ENCODE results near the gene C1QTNF9. TPM values are rescaled to one million over a fixed set of nuclear protein-coding genes. Genes with fewer than 3 reads are reported as not detected.

Gene C1QTNF9
- total and polyA plus RNA-seq, 2 donors (not counting 3 experiments of a cell fraction or from before 2014, with no cell fraction given) = not detected

DNA sequence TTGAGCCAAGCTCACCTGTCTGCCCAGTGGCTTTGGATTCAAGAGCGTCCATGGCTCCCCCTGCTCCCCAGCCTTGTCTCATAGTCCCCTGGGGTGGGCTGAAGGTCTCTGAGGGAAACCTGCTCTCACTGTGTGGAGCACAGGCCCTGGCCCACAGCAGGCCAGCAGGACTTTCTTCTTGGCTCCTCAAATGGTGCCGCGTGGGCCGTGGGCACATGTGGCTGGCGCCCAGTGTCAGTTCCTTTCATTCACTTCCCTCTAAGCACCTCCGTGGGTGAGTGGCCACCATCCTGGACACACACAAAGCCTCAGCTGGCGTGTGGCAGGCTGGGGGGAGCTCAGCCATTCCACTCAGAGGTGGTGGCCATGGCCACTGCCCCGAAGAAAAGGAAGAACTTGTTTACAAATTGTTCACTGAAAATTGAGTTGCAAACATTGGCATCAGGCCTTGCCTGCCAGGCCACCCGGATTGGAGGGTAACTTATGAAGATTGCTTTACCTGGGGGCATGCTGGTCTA, 53.1 kb downstream of the C1QTNF9 start:
- FAIRE-seq (no peak), DNase-seq (ENCODE audit: low read depth, low spot score) (no peak)
- Histone ChIP-seq H2AFZ (ENCODE audit: low read depth, low read length) (no peak overlapping the region), H3K79me2 (ENCODE audit: control insufficient read depth, insufficient read depth, low read length) (no peaks in the 10 kb centered on the region), H3K27ac (ENCODE audit: insufficient read depth, low read depth, low read length) (no peak overlapping the region), H3K36me3 (ENCODE audit: control insufficient read depth in 2 of 2, extremely low read depth in 1 of 2, insufficient read depth in 2 of 2, low read length in 2 of 2) (no peaks in the 10 kb centered on the region), H3K27me3 (ENCODE audit: control insufficient read depth in 2 of 2, insufficient read depth in 2 of 2, low read length in 2 of 2) (no peaks in the 10 kb centered on the region), H3K9me3 (replicated peaks; ENCODE audit: control insufficient read depth, insufficient read depth, low read length) (no peaks in the 10 kb centered on the region), H3K9ac (replicated peaks; ENCODE audit: extremely low read depth, insufficient read depth, low read length) (no peak overlapping the region), H3K9me1 (replicated peaks; ENCODE audit: control insufficient read depth, extremely low read depth, insufficient read depth, low read length) (no peaks in the 10 kb centered on the region), H3K4me1 (ENCODE audit: control insufficient read depth, extremely low read depth, insufficient read depth, low read length) (no peaks in the 10 kb centered on the region), H3K4me2 (ENCODE audit: insufficient read depth, low read length) (no peak overlapping the region), H4K20me1 (replicated peaks; ENCODE audit: control insufficient read depth, extremely low read depth, insufficient read depth, low read length) (no peaks in the 10 kb centered on the region), H3K4me3 (replicated peaks in 1 of 3; ENCODE audit: insufficient read depth in 1 of 3, low read depth in 1 of 3, low read length in 3 of 3) (no peak overlapping the region)
- POLR2A ChIA-PET = no interaction called here
- CTCF ChIA-PET = interaction anchor here (1.6 kb wide), 1 partner anchor 9 kb away, joined by 3 read pairs; no protein-coding TSS in a partner anchor
- TF ChIP-seq POLR2AphosphoS5 (IDR thresholded peaks at IDR 0.05; ENCODE audit: insufficient read depth, low read depth, low read length) (no peak), GATA2 (IDR thresholded peaks at IDR 0.05; ENCODE audit: insufficient read depth, insufficient read length, low read depth, low read length) (no peak), FOS (IDR thresholded peaks at IDR 0.05; ENCODE audit: borderline replicate concordance, insufficient read depth, low read length) (no peak)
- intact Hi-C loops (cut with micrococcal nuclease) = loop anchor here (10.0 kb wide), 1 partner anchor 1418 kb away; no protein-coding TSS in a partner anchor
- no TSS peak for BruUV-seq (replicated peaks)
- dilution Hi-C loops (cut with MboI; ENCODE audit: extremely low pct_ligation_motif_present, low sequenced_read_pairs) = no loop called here

GRCh38 chr13:24365191-24365590, 55.8 kb downstream of the C1QTNF9 start:
- no peak overlapping the region for H3K9ac ChIP-seq (replicated peaks; ENCODE audit: extremely low read depth, insufficient read depth, low read length)
- no peaks in the 10 kb centered on the region for H3K27me3 ChIP-seq (ENCODE audit: control insufficient read depth in 2 of 2, insufficient read depth in 2 of 2, low read length in 2 of 2)
- H2AFZ ChIP-seq (ENCODE audit: low read depth, low read length) = no peak overlapping the region
- H3K9me1 ChIP-seq (replicated peaks; ENCODE audit: control insufficient read depth, extremely low read depth, insufficient read depth, low read length) = no peaks in the 10 kb centered on the region
- H3K79me2 ChIP-seq (ENCODE audit: control insufficient read depth, insufficient read depth, low read length) = no peaks in the 10 kb centered on the region
- dilution Hi-C loops (cut with MboI; ENCODE audit: extremely low pct_ligation_motif_present, low sequenced_read_pairs) = no loop called here
- FAIRE-seq (no peak), DNase-seq (ENCODE audit: low read depth, low spot score) (no peak)
- no peak overlapping the region for H3K27ac ChIP-seq (ENCODE audit: insufficient read depth, low read depth, low read length)
- ChIA-PET POLR2A (no interaction called here), CTCF (no interaction called here)
- H3K4me1 ChIP-seq (ENCODE audit: control insufficient read depth, extremely low read depth, insufficient read depth, low read length) = no peaks in the 10 kb centered on the region
- no peak overlapping the region for H3K4me2 ChIP-seq (ENCODE audit: insufficient read depth, low read length)
- intact Hi-C loops (cut with micrococcal nuclease) = loop anchor here (10.0 kb wide), 1 partner anchor 1420 kb away; no protein-coding TSS in a partner anchor
- no peaks in the 10 kb centered on the region for H4K20me1 ChIP-seq (replicated peaks; ENCODE audit: control insufficient read depth, extremely low read depth, insufficient read depth, low read length)
- H3K4me3 ChIP-seq (replicated peaks in 1 of 3; ENCODE audit: insufficient read depth in 1 of 3, low read depth in 1 of 3, low read length in 3 of 3) = no peak overlapping the region
- no peak for TF ChIP-seq POLR2AphosphoS5 (IDR thresholded peaks at IDR 0.05; ENCODE audit: insufficient read depth, low read depth, low read length)
- TF ChIP-seq POLR2A (IDR thresholded peaks at IDR 0.05; ENCODE audit: low read depth, low read length) = no peak
- no peak for TF ChIP-seq MYC (IDR thresholded peaks at IDR 0.05; ENCODE audit: low read depth, low read length)
- TF ChIP-seq JUN (IDR thresholded peaks at IDR 0.05; ENCODE audit: borderline replicate concordance, insufficient read depth, insufficient read length, low read depth) = no peak
- no peak for TF ChIP-seq CTCF (IDR thresholded peaks at IDR 0.05; ENCODE audit: extremely low read depth in 1 of 2, insufficient read depth in 1 of 2, low read depth in 1 of 2, low read length in 2 of 2)
- no peak for TF ChIP-seq FOS (IDR thresholded peaks at IDR 0.05; ENCODE audit: borderline replicate concordance, insufficient read depth, low read length)
- TF ChIP-seq EZH2 (IDR thresholded peaks at IDR 0.05; ENCODE audit: borderline replicate concordance, low read depth, low read length, severe bottlenecking) = no peak
- TF ChIP-seq GATA2 (IDR thresholded peaks at IDR 0.05; ENCODE audit: insufficient read depth, insufficient read length, low read depth, low read length) = no peak
- TF ChIP-seq MAX (IDR thresholded peaks at IDR 0.05; ENCODE audit: insufficient read depth, insufficient read length) = no peak
- no peaks in the 10 kb centered on the region for H3K9me3 ChIP-seq (replicated peaks; ENCODE audit: control insufficient read depth, insufficient read depth, low read length)
- no TSS peak for BruUV-seq (replicated peaks)
- no peaks in the 10 kb centered on the region for H3K36me3 ChIP-seq (ENCODE audit: control insufficient read depth in 2 of 2, extremely low read depth in 1 of 2, insufficient read depth in 2 of 2, low read length in 2 of 2)
